Measurements from ENCODE around the gene MLPH.

The MLPH gene

GRCh38 chr2:237546876-237547395 is 59.9 kb downstream of the MLPH start:
- H3K4me2 ChIP-seq (ENCODE audit: low read length): no peak overlapping the region
- no peak overlapping the region for H3K9ac ChIP-seq (ENCODE audit: low read length)
- no peak overlapping the region for H3K27ac ChIP-seq (ENCODE audit: low read depth, low read length)
- H3K36me3 ChIP-seq (ENCODE audit: control insufficient read depth in 1 of 2, insufficient read depth in 2 of 2, low read length in 2 of 2): no peaks in the 10 kb centered on the region
- no peak overlapping the region for H3K14ac ChIP-seq (ENCODE audit: low read length)
- peak overlapping the region; percentile 42 for H4K91ac ChIP-seq (ENCODE audit: low read depth, low read length)
- H3K4ac ChIP-seq (ENCODE audit: low read depth, low read length): no peak overlapping the region
- H3K4me3 ChIP-seq (ENCODE audit: low read depth, low read length): no peak overlapping the region
- peaks cover 4 to 8% of the 10 kb centered on the region in 2 experiments for H3K4me1 ChIP-seq (ENCODE audit: control insufficient read depth in 1 of 2, insufficient read depth in 2 of 2, low read length in 2 of 2)
- no peak overlapping the region for H2BK5ac ChIP-seq (ENCODE audit: low read depth, low read length, poor library complexity)
- H4K12ac ChIP-seq (ENCODE audit: low read depth, low read length): no peak overlapping the region
- no peak overlapping the region for H2AK5ac ChIP-seq (ENCODE audit: low read length)
- H3K27me3 ChIP-seq (ENCODE audit: insufficient read depth, low read length): no peaks in the 10 kb centered on the region
- no peak overlapping the region for H2BK120ac ChIP-seq (ENCODE audit: insufficient read depth, low read length, poor library complexity)
- peaks cover 2% of the 10 kb centered on the region for H3K9me3 ChIP-seq (ENCODE audit: insufficient read depth, low read depth, low read length)
- peak overlapping the region; percentile 12 for H2BK12ac ChIP-seq (ENCODE audit: low read length)
- H2AFZ ChIP-seq (ENCODE audit: insufficient read depth, low read length, poor library complexity): no peak overlapping the region
- no CpG with 5 or more reads among the region's 13 CpGs for WGBS (ENCODE audit: extremely low coverage, insufficient coverage, insufficient read length)
- H3K23ac ChIP-seq (ENCODE audit: low read length): no peak overlapping the region
- DNase-seq: no peak
- no peak overlapping the region for H4K8ac ChIP-seq (ENCODE audit: low read depth, low read length)
- H3K18ac ChIP-seq (ENCODE audit: low read length): no peak overlapping the region
- no peaks in the 10 kb centered on the region for H3K79me2 ChIP-seq (ENCODE audit: control insufficient read depth, insufficient read depth, low read length, poor library complexity)
- H3K79me1 ChIP-seq (ENCODE audit: low read length): no peaks in the 10 kb centered on the region

GRCh38 chr2:237547841-237548416 is 60.9 kb downstream of the MLPH start:
- WGBS (ENCODE audit: extremely low coverage, insufficient coverage, insufficient read length): no CpG with 5 or more reads among the region's 11 CpGs
- Histone ChIP-seq H2AK5ac (ENCODE audit: low read length) (no peak overlapping the region), H4K8ac (ENCODE audit: low read depth, low read length) (no peak overlapping the region), H3K9me3 (ENCODE audit: insufficient read depth, low read depth, low read length) (peaks cover 3% of the 10 kb centered on the region), H3K9ac (ENCODE audit: low read length) (no peak overlapping the region), H2BK120ac (ENCODE audit: insufficient read depth, low read length, poor library complexity) (no peak overlapping the region), H3K27me3 (ENCODE audit: insufficient read depth, low read length) (no peaks in the 10 kb centered on the region), H3K79me2 (ENCODE audit: control insufficient read depth, insufficient read depth, low read length, poor library complexity) (no peaks in the 10 kb centered on the region), H3K79me1 (ENCODE audit: low read length) (no peaks in the 10 kb centered on the region), H2BK12ac (ENCODE audit: low read length) (no peak overlapping the region), H2BK5ac (ENCODE audit: low read depth, low read length, poor library complexity) (no peak overlapping the region), H3K4me1 (ENCODE audit: control insufficient read depth in 1 of 2, insufficient read depth in 2 of 2, low read length in 2 of 2) (peaks cover 4 to 8% of the 10 kb centered on the region in 2 experiments), H3K14ac (ENCODE audit: low read length) (no peak overlapping the region), H3K4me3 (ENCODE audit: low read depth, low read length) (no peak overlapping the region), H2AFZ (ENCODE audit: insufficient read depth, low read length, poor library complexity) (no peak overlapping the region), H3K27ac (ENCODE audit: low read depth, low read length) (no peak overlapping the region), H3K4me2 (ENCODE audit: low read length) (no peak overlapping the region), H3K18ac (ENCODE audit: low read length) (no peak overlapping the region), H4K91ac (ENCODE audit: low read depth, low read length) (no peak overlapping the region), H4K12ac (ENCODE audit: low read depth, low read length) (no peak overlapping the region), H3K4ac (ENCODE audit: low read depth, low read length) (no peak overlapping the region), H3K23ac (ENCODE audit: low read length) (no peak overlapping the region), H3K36me3 (ENCODE audit: control insufficient read depth in 1 of 2, insufficient read depth in 2 of 2, low read length in 2 of 2) (no peaks in the 10 kb centered on the region)
- no peak for DNase-seq

- Histone ChIP-seq H4K91ac (ENCODE audit: low read depth, low read length) (no peak overlapping the region), H3K79me1 (ENCODE audit: low read length) (no peaks in the 10 kb centered on the region), H3K79me2 (ENCODE audit: control insufficient read depth, insufficient read depth, low read length, poor library complexity) (no peaks in the 10 kb centered on the region), H3K18ac (ENCODE audit: low read length) (no peak overlapping the region), H3K36me3 (ENCODE audit: control insufficient read depth in 1 of 2, insufficient read depth in 2 of 2, low read length in 2 of 2) (peaks cover 0 to 2% of the 10 kb centered on the region in 2 experiments), H3K9ac (ENCODE audit: low read length) (no peak overlapping the region), H3K4me2 (ENCODE audit: low read length) (no peak overlapping the region), H3K4me3 (ENCODE audit: low read depth, low read length) (no peak overlapping the region), H3K9me3 (ENCODE audit: insufficient read depth, low read depth, low read length) (peaks cover 12% of the 10 kb centered on the region), H2AFZ (ENCODE audit: insufficient read depth, low read length, poor library complexity) (no peak overlapping the region), H4K12ac (ENCODE audit: low read depth, low read length) (no peak overlapping the region), H2BK12ac (ENCODE audit: low read length) (no peak overlapping the region), H3K27me3 (ENCODE audit: insufficient read depth, low read length) (no peaks in the 10 kb centered on the region), H3K27ac (ENCODE audit: low read depth, low read length) (no peak overlapping the region), H4K8ac (ENCODE audit: low read depth, low read length) (no peak overlapping the region), H2AK5ac (ENCODE audit: low read length) (no peak overlapping the region), H3K23ac (ENCODE audit: low read length) (no peak overlapping the region), H3K4me1 (ENCODE audit: control insufficient read depth in 1 of 2, insufficient read depth in 2 of 2, low read length in 2 of 2) (peaks cover 4 to 8% of the 10 kb centered on the region in 2 experiments), H3K4ac (ENCODE audit: low read depth, low read length) (no peak overlapping the region), H3K14ac (ENCODE audit: low read length) (no peak overlapping the region), H2BK120ac (ENCODE audit: insufficient read depth, low read length, poor library complexity) (no peak overlapping the region), H2BK5ac (ENCODE audit: low read depth, low read length, poor library complexity) (no peak overlapping the region)
- whole genome bisulfite sequencing (ENCODE audit: extremely low coverage, insufficient coverage, insufficient read length): no CpG with 5 or more reads among the region's 8 CpGs
- no peak for DNase-seq
These were observed 62.2 kb downstream of the MLPH start for GRCh38 chr2:237549216-237549615.

GRCh38 chr2:237549643-237550415 is 62.8 kb downstream of the MLPH start:
- H3K23ac ChIP-seq (ENCODE audit: low read length): no peak overlapping the region
- H4K8ac ChIP-seq (ENCODE audit: low read depth, low read length): no peak overlapping the region
- H3K4me3 ChIP-seq (ENCODE audit: low read depth, low read length): no peak overlapping the region
- H3K9ac ChIP-seq (ENCODE audit: low read length): no peak overlapping the region
- H3K27ac ChIP-seq (ENCODE audit: low read depth, low read length): no peak overlapping the region
- no peak overlapping the region for H3K18ac ChIP-seq (ENCODE audit: low read length)
- no peak overlapping the region for H3K14ac ChIP-seq (ENCODE audit: low read length)
- no peaks in the 10 kb centered on the region for H3K79me2 ChIP-seq (ENCODE audit: control insufficient read depth, insufficient read depth, low read length, poor library complexity)
- peaks cover 4 to 8% of the 10 kb centered on the region in 2 experiments for H3K4me1 ChIP-seq (ENCODE audit: control insufficient read depth in 1 of 2, insufficient read depth in 2 of 2, low read length in 2 of 2)
- no peak for DNase-seq
- H3K36me3 ChIP-seq (ENCODE audit: control insufficient read depth in 1 of 2, insufficient read depth in 2 of 2, low read length in 2 of 2): peaks cover 0 to 2% of the 10 kb centered on the region in 2 experiments
- H3K4me2 ChIP-seq (ENCODE audit: low read length): no peak overlapping the region
- no peak overlapping the region for H3K4ac ChIP-seq (ENCODE audit: low read depth, low read length)
- WGBS (ENCODE audit: extremely low coverage, insufficient coverage, insufficient read length): no CpG with 5 or more reads among the region's 17 CpGs
- H4K91ac ChIP-seq (ENCODE audit: low read depth, low read length): no peak overlapping the region
- H2AK5ac ChIP-seq (ENCODE audit: low read length): no peak overlapping the region
- H3K9me3 ChIP-seq (ENCODE audit: insufficient read depth, low read depth, low read length): peaks cover 13% of the 10 kb centered on the region
- H2BK5ac ChIP-seq (ENCODE audit: low read depth, low read length, poor library complexity): no peak overlapping the region
- no peaks in the 10 kb centered on the region for H3K79me1 ChIP-seq (ENCODE audit: low read length)
- no peaks in the 10 kb centered on the region for H3K27me3 ChIP-seq (ENCODE audit: insufficient read depth, low read length)
- H2AFZ ChIP-seq (ENCODE audit: insufficient read depth, low read length, poor library complexity): no peak overlapping the region
- H2BK120ac ChIP-seq (ENCODE audit: insufficient read depth, low read length, poor library complexity): no peak overlapping the region
- no peak overlapping the region for H2BK12ac ChIP-seq (ENCODE audit: low read length)
- H4K12ac ChIP-seq (ENCODE audit: low read depth, low read length): no peak overlapping the region
